Keratinocyte (primary cell): ENCODE results near the gene ZNF280D. TPM values are rescaled to one million over a fixed set of nuclear protein-coding genes. Genes with fewer than 3 reads are reported as not detected.

ENCODE experiments used
- DNase-seq: peaks from one replicate; pipeline ENCODE4 v3.0.0-alpha.2; 2011; ENCODE audit warnings: low read depth, missing footprints, low spot score
- FAIRE-seq: peaks from 2 replicates; lab custom pipeline; 2011; peaks lifted over from hg19 to GRCh38; lab: Jason Lieb, UNC
- H2AFZ ChIP-seq: 2 replicates; pipeline ENCODE4 v1.6.0; 2012; ENCODE audit warnings: low read length, control low read depth, inconsistent platforms; ENCODE audit not compliant: control insufficient read depth
- H3K27ac ChIP-seq: 2 replicates; pipeline ENCODE4 v1.5.1; 2011; ENCODE audit warnings: low read length; ENCODE audit not compliant: control insufficient read depth, insufficient read depth
- H3K27me3 ChIP-seq: 3 replicates; pipeline ENCODE4 v1.6.0; 2011; ENCODE audit warnings: low read length; ENCODE audit not compliant: control insufficient read depth, insufficient read depth; ENCODE audit errors: extremely low read depth
- H3K36me3 ChIP-seq, 2 experiments: 2 replicates in 1 of 2; 3 replicates in 1 of 2; pipeline ENCODE4 v1.5.1; 2011; ENCODE audit warnings: low read length in 2 of 2, mild to moderate bottlenecking in 1 of 2; ENCODE audit not compliant: control insufficient read depth in 2 of 2, insufficient read depth in 2 of 2; ENCODE audit errors: extremely low read depth in 1 of 2
- H3K4me1 ChIP-seq: 3 replicates; pipeline ENCODE4 v1.5.1; 2011; ENCODE audit warnings: low read length; ENCODE audit not compliant: control insufficient read depth, insufficient read depth; ENCODE audit errors: extremely low read depth
- H3K4me2 ChIP-seq: 3 replicates; pipeline ENCODE4 v1.6.0; 2011; ENCODE audit warnings: low read depth, low read length; ENCODE audit not compliant: control insufficient read depth, insufficient read depth; ENCODE audit errors: extremely low read depth
- H3K4me3 ChIP-seq, 3 experiments: fragments of 200-600 bp in 1 of 3; sonication (generic) in 1 of 3; 2 replicates in 2 of 3; 3 replicates in 1 of 3; pipeline ENCODE4 v1.5.1; 2011 to 2016; ENCODE audit warnings: low read length in 3 of 3, mild to moderate bottlenecking in 3 of 3, control low read depth in 2 of 3, inconsistent platforms in 1 of 3, low read depth in 1 of 3, mixed read lengths in 1 of 3, mixed run types in 1 of 3, moderate library complexity in 1 of 3; ENCODE audit not compliant: control insufficient read depth in 2 of 3, insufficient read depth in 2 of 3; ENCODE audit errors: extremely low read depth in 1 of 3
- H3K79me2 ChIP-seq: 2 replicates; pipeline ENCODE4 v1.6.0; 2012; ENCODE audit warnings: low read length; ENCODE audit not compliant: control insufficient read depth, insufficient read depth
- H3K9ac ChIP-seq: 3 replicates; pipeline ENCODE4 v1.6.0; 2011; ENCODE audit warnings: low read length; ENCODE audit not compliant: control insufficient read depth, insufficient read depth; ENCODE audit errors: extremely low read depth
- H3K9me1 ChIP-seq: 3 replicates; pipeline ENCODE4 v1.6.0; 2011; ENCODE audit warnings: low read length; ENCODE audit not compliant: control insufficient read depth, insufficient read depth; ENCODE audit errors: extremely low read depth
- H3K9me3 ChIP-seq: 2 replicates; pipeline ENCODE4 v1.5.1; 2012; ENCODE audit warnings: low read depth, low read length; ENCODE audit not compliant: control insufficient read depth
- H4K20me1 ChIP-seq: 3 replicates; pipeline ENCODE4 v1.6.0; 2011; ENCODE audit warnings: low read length; ENCODE audit not compliant: control insufficient read depth, insufficient read depth; ENCODE audit errors: extremely low read depth
- CTCF ChIP-seq, 3 experiments: IDR thresholded peaks in 1 of 3; conservative IDR thresholded peaks in 1 of 3; optimal IDR thresholded peaks in 1 of 3; 2 replicates in 2 of 3; 3 replicates in 1 of 3; pipeline versions ENCODE3 to v1.5.1; 2011; ENCODE audit warnings: low read length in 3 of 3, mild to moderate bottlenecking in 3 of 3, moderate library complexity in 2 of 3, control low read depth in 1 of 3, inconsistent platforms in 1 of 3; ENCODE audit not compliant: insufficient read depth in 2 of 3; ENCODE audit errors: extremely low read depth in 1 of 3
- EZH2 ChIP-seq: IDR thresholded peaks from one replicate; pipeline ENCODE4 v1.6.1; 2012; ENCODE audit warnings: inconsistent platforms, mild to moderate bottlenecking, low read length, moderate library complexity
- dilution Hi-C: fragments of 300-500 bp; cut with MboI; formaldehyde crosslinking; loops from one replicate; pipeline ENCODE4 v1.7.0; 2020; ENCODE audit warnings: low sequenced_read_pairs; ENCODE audit not compliant: extremely low pct_ligation_motif_present
- polyA plus RNA-seq, 5 experiments: library from polyadenylated mRNA; depleted of rRNA in 3 of 5; stranded (reverse) in 3 of 5; stranded (forward) in 1 of 5; unstranded in 1 of 5; fragments of >200 nt; gene quantifications; 1 replicate in 1 of 5; 2 replicates in 3 of 5; 3 replicates in 1 of 5; pipeline versions ENCODE4 v1.2.1 to v1.2.3, GENCODE V29; 2011 to 2012; ENCODE audit warnings: missing spikeins in 2 of 5, low read depth in 1 of 5, low replicate concordance in 1 of 5

Gene ZNF280D
- polyA plus RNA-seq, 1 donor (not counting 4 experiments of a cell fraction or from before 2014, with no cell fraction given) = 8.7 TPM

GRCh38 chr15:56732135-56732885 lies 999 bp downstream of the ZNF280D start:
- no peak for FAIRE-seq
- Histone ChIP-seq H3K27me3 (no peaks in the 10 kb centered on the region), H3K9ac (peak overlapping the region; percentile 89), H3K4me3 (peak overlapping the region; percentile 58 to 84 (median 83)), H3K4me2 (peak overlapping the region; percentile 96), H3K9me3 (no peaks in the 10 kb centered on the region), H3K9me1 (no peaks in the 10 kb centered on the region), H4K20me1 (no peaks in the 10 kb centered on the region), H3K27ac (peak overlapping the region; percentile 85), H3K36me3 (peaks cover 0 to 2% of the 10 kb centered on the region in 2 experiments), H3K79me2 (peaks cover 34% of the 10 kb centered on the region), H3K4me1 (peaks cover 19% of the 10 kb centered on the region), H2AFZ (peak overlapping the region; percentile 95)
- dilution Hi-C loops = no loop called here
- TF ChIP-seq CTCF (optimal IDR thresholded peaks at IDR 0.05 in 1 of 3, IDR thresholded peaks at IDR 0.05 in 1 of 3, conservative IDR thresholded peaks at IDR 0.05 in 1 of 3; ENCODE audit: extremely low read depth in 1 of 3, insufficient read depth in 2 of 3, low read length in 3 of 3) = no peak
- no peak for TF ChIP-seq EZH2
- no peak for DNase-seq

- H3K9ac ChIP-seq = no peak overlapping the region
- TF ChIP-seq CTCF (optimal IDR thresholded peaks at IDR 0.05 in 1 of 3, IDR thresholded peaks at IDR 0.05 in 1 of 3, conservative IDR thresholded peaks at IDR 0.05 in 1 of 3; ENCODE audit: extremely low read depth in 1 of 3, insufficient read depth in 2 of 3, low read length in 3 of 3) = no peak
- TF ChIP-seq EZH2 = no peak
- no peaks in the 10 kb centered on the region for H3K9me3 ChIP-seq
- DNase-seq (no peak), FAIRE-seq (no peak)
- H4K20me1 ChIP-seq = no peaks in the 10 kb centered on the region
- peaks cover 34% of the 10 kb centered on the region for H3K79me2 ChIP-seq
- H3K4me2 ChIP-seq = peak overlapping the region; percentile 96
- H3K36me3 ChIP-seq = peaks cover 0 to 2% of the 10 kb centered on the region in 2 experiments
- H3K27ac ChIP-seq = no peak overlapping the region
- peaks cover 19% of the 10 kb centered on the region for H3K4me1 ChIP-seq
- no peaks in the 10 kb centered on the region for H3K9me1 ChIP-seq
- H3K27me3 ChIP-seq = no peaks in the 10 kb centered on the region
- peak overlapping the region in 1 of 3 experiments; percentile 84 for H3K4me3 ChIP-seq
- H2AFZ ChIP-seq = no peak overlapping the region
- dilution Hi-C loops = no loop called here
Observed at GRCh38 chr15:56731548-56731947, 1.8 kb downstream of the ZNF280D start.
